ENCODE data around the gene COA8. TPM values are rescaled to one million over a fixed set of nuclear protein-coding genes. Genes with fewer than 3 reads are reported as not detected.

COA8 gene
- total RNA-seq, 1 experiment from 2014 or later = 11.2 TPM

DNA sequence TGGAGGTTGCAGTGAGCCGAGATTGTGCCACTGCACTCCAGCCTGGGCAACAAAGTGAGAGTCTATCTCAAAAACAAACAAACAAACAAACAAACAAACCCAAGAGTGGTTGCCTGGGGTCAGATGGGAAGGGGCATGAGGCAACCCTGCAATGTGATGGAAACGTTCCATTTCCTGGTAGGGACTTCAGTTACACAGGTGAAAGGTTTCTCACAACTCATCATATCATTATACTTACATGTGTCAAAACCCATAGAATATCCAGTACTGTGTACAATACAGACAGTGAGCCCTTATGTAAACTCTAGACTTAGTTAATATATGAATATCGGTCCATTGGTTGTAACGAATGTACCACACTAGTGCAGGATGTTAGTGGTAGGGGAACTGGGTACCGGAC lies 59.1 kb downstream of the COA8 start:
- DNase-seq (ENCODE audit: low spot score) = no peak

DNA sequence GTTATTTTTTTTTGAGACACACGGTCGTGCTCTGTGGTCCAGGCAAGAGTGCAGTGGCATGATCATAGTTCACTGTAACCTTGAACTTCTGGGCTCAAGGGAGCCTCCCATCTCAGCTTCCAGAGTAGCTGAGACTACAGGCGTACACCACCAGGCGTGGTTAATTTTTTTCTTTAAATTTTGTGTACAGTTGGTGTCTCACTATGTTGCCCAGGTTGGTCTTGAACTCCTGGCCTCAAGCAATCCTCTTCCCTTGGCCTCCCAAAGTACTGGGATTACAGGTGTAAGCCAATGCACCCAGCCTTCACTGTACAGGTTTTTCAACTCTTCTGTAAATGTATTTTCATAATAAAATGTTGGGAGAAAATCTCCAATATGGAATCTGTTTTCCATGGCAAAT lies 60.5 kb downstream of the COA8 start:
- no peak for DNase-seq (ENCODE audit: low spot score)

- no peak for DNase-seq (ENCODE audit: low spot score)
Observed at GRCh38 chr14:103623883-103624482, 61.2 kb downstream of the COA8 start.

GRCh38 chr14:103624860-103625259 lies 62.1 kb downstream of the COA8 start:
- peak; percentile 39 for DNase-seq (ENCODE audit: low spot score)

- DNase-seq (ENCODE audit: low spot score) = no peak
Observed at GRCh38 chr14:103625356-103626095, 62.8 kb downstream of the COA8 start.

DNA sequence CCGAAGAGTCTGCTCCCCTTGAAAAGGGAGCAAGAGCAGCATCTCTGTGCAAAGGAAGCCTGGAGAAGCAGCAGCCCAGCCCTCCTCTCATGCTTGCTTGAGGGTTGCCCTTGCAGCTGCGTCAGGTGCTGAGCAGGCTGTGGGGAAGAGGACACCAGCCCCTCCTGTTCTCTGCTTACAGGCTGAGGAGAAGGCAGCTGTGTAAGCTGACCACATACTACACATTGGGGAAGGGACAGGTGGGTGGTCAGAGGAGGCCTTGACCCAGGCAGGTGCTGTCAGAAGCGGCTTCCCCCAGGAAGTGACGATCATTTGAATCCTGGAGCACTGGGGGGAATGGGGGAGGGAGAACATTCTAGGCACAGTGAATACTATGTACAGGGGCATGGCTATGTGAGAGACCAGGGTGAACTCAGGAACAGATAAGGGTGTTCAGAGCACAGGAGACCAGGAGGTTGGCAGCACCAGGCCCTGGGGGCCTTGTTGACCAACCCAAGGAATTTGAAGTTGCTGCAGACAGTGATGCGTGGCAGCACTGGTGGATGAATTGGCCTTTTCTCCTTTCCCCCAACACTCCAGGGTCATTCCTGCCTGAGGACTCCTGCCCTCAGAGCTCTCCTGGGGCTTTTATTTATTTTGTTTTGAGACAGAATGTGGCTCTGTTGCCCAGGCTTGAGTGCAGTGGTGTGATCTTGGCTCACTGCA lies 63.5 kb downstream of the COA8 start:
- no peak for DNase-seq (ENCODE audit: low spot score)

GRCh38 chr14:103627073-103628025 lies 64.6 kb downstream of the COA8 start:
- DNase-seq (ENCODE audit: low spot score) = peak; percentile 38

DNA sequence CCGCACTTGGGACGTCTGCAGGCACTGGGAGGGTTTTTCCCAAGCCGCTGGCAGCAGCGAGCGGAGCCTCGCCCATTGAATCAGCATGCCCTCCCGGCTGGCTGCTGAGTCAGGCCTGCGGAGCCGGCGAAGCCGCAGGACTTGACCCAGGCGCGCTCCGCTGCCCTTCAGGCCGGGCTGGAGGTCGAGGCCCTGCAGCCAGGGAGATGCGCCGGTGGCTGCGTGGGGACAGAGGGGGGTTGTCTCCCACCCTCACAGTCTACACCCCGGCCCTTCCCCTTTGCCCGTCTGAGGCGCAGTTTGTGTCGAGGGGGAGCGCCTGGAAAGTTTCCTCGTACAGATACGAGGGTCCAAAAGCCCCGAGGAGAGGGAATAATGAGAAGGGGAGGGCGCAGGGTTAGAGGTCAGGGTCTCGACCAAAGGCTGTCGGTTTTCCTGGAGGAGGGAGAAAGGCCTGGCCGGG lies 65.5 kb downstream of the COA8 start:
- DNase-seq (ENCODE audit: low spot score) = peak; percentile 53

GRCh38 chr14:103628684-103629502 lies 66.1 kb downstream of the COA8 start, which contains the start of gene KLC1:
Gene KLC1, plus strand, starts transcription at chr14:103629211. Its CDS starts 25,354 bp downstream, at chr14:103654565.
- peak; percentile 55 for DNase-seq (ENCODE audit: low spot score)

DNA sequence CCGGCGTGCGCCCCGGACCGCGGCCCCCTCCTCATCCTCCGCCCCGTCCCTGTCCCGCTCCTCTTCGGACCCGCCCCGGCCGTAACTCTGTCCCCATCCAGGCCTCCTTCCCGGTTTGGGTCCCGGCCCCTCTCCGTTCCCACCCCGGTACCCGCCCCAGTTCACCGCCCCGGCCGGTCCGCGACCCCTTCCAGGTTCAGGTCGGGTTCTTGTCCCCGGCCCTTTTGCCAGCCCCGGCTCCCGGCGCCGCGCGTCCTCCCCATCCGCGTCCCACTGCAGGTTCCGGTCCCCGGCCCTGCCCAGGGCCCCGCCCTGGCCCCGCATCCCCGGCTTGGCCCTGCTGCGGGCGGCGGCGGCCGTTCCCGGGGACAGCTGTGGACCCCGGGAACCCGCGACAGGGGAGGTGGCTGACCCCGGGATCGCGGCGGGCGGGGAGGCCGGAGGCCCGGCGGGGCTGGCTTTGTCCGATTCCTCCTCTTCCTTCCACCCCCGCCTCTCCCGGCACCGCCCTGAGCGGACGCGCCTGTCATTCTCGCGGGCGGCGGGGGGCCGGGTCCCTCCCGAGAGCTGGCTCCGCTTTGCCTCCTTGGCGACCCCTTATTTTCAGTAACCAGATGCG lies 66.9 kb downstream of the COA8 start:
- no peak for DNase-seq (ENCODE audit: low spot score)

- no peak for DNase-seq (ENCODE audit: low spot score)
Observed at GRCh38 chr14:103630364-103631108, 67.8 kb downstream of the COA8 start.

GRCh38 chr14:103633391-103633790 lies 70.6 kb downstream of the COA8 start:
- DNase-seq (ENCODE audit: low spot score) = no peak

GRCh38 chr14:103634156-103634555 lies 71.4 kb downstream of the COA8 start:
- no peak for DNase-seq (ENCODE audit: low spot score)

GRCh38 chr14:103638594-103638993 lies 75.8 kb downstream of the COA8 start:
- DNase-seq (ENCODE audit: low spot score) = no peak

Small RNA genes lying within 50 kb of the gene (small RNA-seq; reads per million reads assigned to genes)
- gene RNU4-68P (1.3 reads per million, percentile 48 among the genes with 10 or more reads in this experiment), gene RNU7-160P (not detected)

Other genes with a start within 250 kb of the COA8 start
- 63.7 and 68.0 TPM in 2 replicates for gene EIF5, start 228.7 kb upstream of the COA8 start, total RNA-seq (2014; rRNA removed; shearing (Covaris generic))
- 33.2 and 43.0 TPM in 2 replicates for gene MARK3, start 177.5 kb upstream of the COA8 start, total RNA-seq (2014; rRNA removed; shearing (Covaris generic))
- gene CKB, start 40.1 kb upstream of the COA8 start, total RNA-seq (2014; rRNA removed; shearing (Covaris generic)) = 446 and 513 TPM in 2 replicates
- 49.8 and 50.8 TPM in 2 replicates for gene TRMT61A, start 33.8 kb upstream of the COA8 start, total RNA-seq (2014; rRNA removed; shearing (Covaris generic))
- 11.7 and 12.1 TPM in 2 replicates for gene BAG5, start 303 bp upstream of the COA8 start, total RNA-seq (2014; rRNA removed; shearing (Covaris generic))
- gene KLC1, start 66.3 kb downstream of the COA8 start, total RNA-seq (2014; rRNA removed; shearing (Covaris generic)) = 93.5 and 102 TPM in 2 replicates
- gene XRCC3, start 152.5 kb downstream of the COA8 start, total RNA-seq (2014; rRNA removed; shearing (Covaris generic)) = 84.5 and 86.3 TPM in 2 replicates
- 37.6 and 40.0 TPM in 2 replicates for gene ZFYVE21, start 152.8 kb downstream of the COA8 start, total RNA-seq (2014; rRNA removed; shearing (Covaris generic))